K562 (cell line): ENCODE measurements around the gene OR8D4. TPM values are rescaled to one million over a fixed set of nuclear protein-coding genes. Genes with fewer than 3 reads are reported as not detected.

ENCODE experiments used
- ATAC-seq: fragments of 200-7000 bp; cut with Tn5 transposase; 3 replicates; pipeline ENCODE4 v1.9.1; 2020; ENCODE audit warnings: moderate library complexity
- BruUV-seq: library from RNA; stranded (reverse); fragments of 400-500 nt; replicated peaks from 2 replicates; lab custom pipeline; 2021; lab: Mats Ljungman, UMichigan
- CTCF ChIA-PET: fragments of 300-600 bp; formaldehyde crosslinking; extraction: SDS; loops from one replicate; lab custom pipeline; 2021; ENCODE audit warnings: low intra/inter-chr PET ratio; lab: Yijun Ruan, JAX
- POLR2A ChIA-PET: fragments of 300-600, 350-650 bp; sonication (Branson Sonifier 250); formaldehyde crosslinking; extraction: SDS; loops from one replicate; lab custom pipeline; 2021; ENCODE audit warnings: antibody characterized with exemption, inconsistent platforms; lab: Yijun Ruan, JAX
- DNase-seq, 4 experiments: peaks; one replicate each; pipeline versions ENCODE4 v3.0.0 to v3.0.0-alpha.2; 2011 to 2018; ENCODE audit warnings: low spot score in 3 of 4, mixed read lengths in 3 of 4; ENCODE audit errors: extremely low read depth in 1 of 4
- FAIRE-seq: peaks from 2 replicates; lab custom pipeline; 2011; peaks lifted over from hg19 to GRCh38; lab: Jason Lieb, UNC
- H2AFZ ChIP-seq: 2 replicates; pipeline ENCODE4 v1.6.0; 2011; ENCODE audit warnings: low read depth, low read length, control low read depth, inconsistent platforms
- H3K27ac ChIP-seq: fragments of 200-600 bp; 3 replicates; pipeline ENCODE4 v1.8.0; 2011; ENCODE audit warnings: low read depth, mild to moderate bottlenecking, control low read depth, inconsistent platforms, low read length, moderate library complexity, mixed read lengths; ENCODE audit errors: extremely low read depth
- H3K27me3 ChIP-seq, 2 experiments: fragments of 300-600 bp in 1 of 2; 2 replicates in 1 of 2; 3 replicates in 1 of 2; pipeline versions ENCODE4 v1.6.0 to v1.8.0; 2011; ENCODE audit warnings: inconsistent platforms in 2 of 2, low read length in 2 of 2, mild to moderate bottlenecking in 1 of 2, mixed read lengths in 1 of 2, moderate library complexity in 1 of 2; ENCODE audit not compliant: control insufficient read depth in 2 of 2, insufficient read depth in 2 of 2
- H3K36me3 ChIP-seq: fragments of 300-600 bp; 3 replicates; pipeline ENCODE4 v1.8.0; 2011; ENCODE audit warnings: mild to moderate bottlenecking, low read length, inconsistent platforms; ENCODE audit not compliant: control insufficient read depth, insufficient read depth
- H3K4me1 ChIP-seq, 2 experiments: fragments of 200-600 bp in 1 of 2; replicated peaks in 1 of 2; 2 replicates in 1 of 2; 3 replicates in 1 of 2; pipeline versions ENCODE4 v1.5.1 to v1.8.0; 2011; ENCODE audit warnings: inconsistent platforms in 2 of 2, low read length in 2 of 2, mild to moderate bottlenecking in 1 of 2, mixed read lengths in 1 of 2, moderate library complexity in 1 of 2; ENCODE audit not compliant: control insufficient read depth in 2 of 2, insufficient read depth in 2 of 2
- H3K4me2 ChIP-seq: 2 replicates; pipeline ENCODE4 v1.6.1; 2011; ENCODE audit warnings: low read length, control low read depth, inconsistent platforms, mixed read lengths; ENCODE audit not compliant: insufficient read depth
- H3K4me3 ChIP-seq: fragments of 200-600 bp; sonication (generic), shearing (Covaris generic); 2 replicates; pipeline ENCODE4 v1.5.1; 2016; ENCODE audit warnings: control low read depth, inconsistent platforms
- H3K79me2 ChIP-seq: fragments of 200-600 bp; 3 replicates; pipeline ENCODE4 v1.8.0; 2011; ENCODE audit warnings: low read length, inconsistent platforms; ENCODE audit not compliant: control insufficient read depth, insufficient read depth
- H3K9ac ChIP-seq, 2 experiments: 2 replicates each; pipeline versions ENCODE4 v1.6.0 to v1.6.1; 2011; ENCODE audit warnings: low read depth in 2 of 2, low read length in 2 of 2, control low read depth in 1 of 2, inconsistent platforms in 1 of 2, mild to moderate bottlenecking in 1 of 2, mixed read lengths in 1 of 2; ENCODE audit not compliant: insufficient read depth in 1 of 2
- H3K9me1 ChIP-seq: one replicate; pipeline ENCODE4 v1.6.0; 2011; ENCODE audit warnings: inconsistent platforms, mild to moderate bottlenecking, low read length, moderate library complexity; ENCODE audit not compliant: control insufficient read depth, insufficient read depth
- H3K9me3 ChIP-seq: replicated peaks from 2 replicates; pipeline ENCODE4 v1.5.1; 2011; ENCODE audit warnings: low read depth, low read length, inconsistent platforms; ENCODE audit not compliant: control insufficient read depth, insufficient read depth
- H4K20me1 ChIP-seq: replicated peaks from 2 replicates; pipeline ENCODE4 v1.6.1; 2011; ENCODE audit warnings: low read length, inconsistent platforms, mixed read lengths; ENCODE audit not compliant: control insufficient read depth, insufficient read depth
- RBM15 ChIP-seq: fragments of 200-400 bp; formaldehyde crosslinking; IDR thresholded peaks from 2 replicates; pipeline ENCODE4 v1.6.1; 2018; ENCODE audit warnings: mild to moderate bottlenecking, low read length, moderate library complexity; ENCODE audit not compliant: insufficient read depth
- RBM34 ChIP-seq: fragments of 200-400 bp; formaldehyde crosslinking; IDR thresholded peaks from 2 replicates; pipeline ENCODE4 v1.6.1; 2018; ENCODE audit warnings: low read length, borderline replicate concordance; ENCODE audit not compliant: insufficient read depth
- YBX1 ChIP-seq: fragments of 450-650 bp; IDR thresholded peaks from 2 replicates; pipeline ENCODE4 v1.7.1; 2016; ENCODE audit warnings: mild to moderate bottlenecking
- ZNF551 ChIP-seq: fragments of 250-450 bp; sonication (Bioruptor Pico); IDR thresholded peaks from 2 replicates; pipeline ENCODE4 v1.5.0; 2021; ENCODE audit warnings: mild to moderate bottlenecking, moderate library complexity
- WGBS: fragments of 100-300 bp; shearing (Covaris generic); methylation state at CpG from one replicate; pipeline ENCODE4 v1.1.6; 2016; ENCODE audit warnings: low coverage, mixed read lengths; ENCODE audit not compliant: insufficient coverage; ENCODE audit errors: missing lambda C conversion rate; 5-methylcytosine and 5-hydroxymethylcytosine counted together
- in situ Hi-C: fragments of 300-500 bp; cut with MboI; formaldehyde crosslinking; loops from 4 replicates; pipeline ENCODE4 v1.15.0; 2018; ENCODE audit warnings: inconsistent platforms, mixed read lengths
- intact Hi-C: fragments of 100-400 bp; cut with micrococcal nuclease; formaldehyde crosslinking; loops from 2 replicates; pipeline ENCODE4 v1.14.2; 2022
- polyA plus RNA-seq, 8 experiments: library from polyadenylated mRNA; depleted of rRNA in 4 of 8; stranded (reverse) in 5 of 8; unstranded in 3 of 8; fragments of >200 nt; fragmentation: Nextera tagmentation in 2 of 8; fragmentation: Illumina TruSeq in 1 of 8; extraction: Ambion mirVana in 2 of 8; extraction: Trizol in 1 of 8; gene quantifications; 2 replicates each; pipeline versions ENCODE4 v1.2.1 to v1.2.3, GENCODE V29; 2011 to 2014; ENCODE audit warnings: inconsistent platforms in 1 of 8, missing spikeins in 1 of 8
- total RNA-seq, 7 experiments: library from RNA; depleted of rRNA in 6 of 7; stranded (reverse); fragments of >200 nt in 6 of 7; fragmentation: Illumina TruSeq in 2 of 7; extraction: Trizol in 2 of 7; gene quantifications; 2 replicates each; pipeline versions ENCODE4 v1.2.1 to v1.2.3, GENCODE V29; 2011 to 2021; ENCODE audit warnings: low replicate concordance in 1 of 7
- TF ChIP-seq, protein P1 (sequence below): IDR thresholded peaks from 2 replicates; pipeline ENCODE4 v1.6.1; 2011; ENCODE audit not compliant: insufficient read length; ENCODE audit errors: extremely low read depth
- TF ChIP-seq, protein P2 (sequence below): fragments of 250-450 bp; sonication (Bioruptor Pico); IDR thresholded peaks from 2 replicates; pipeline ENCODE4 v1.4.0; 2020

The OR8D4 gene
- total and polyA plus RNA-seq, 9 of the 15 experiments (the other 6 are each of a cell fraction or from before 2014, with no cell fraction given): not detected

DNA sequence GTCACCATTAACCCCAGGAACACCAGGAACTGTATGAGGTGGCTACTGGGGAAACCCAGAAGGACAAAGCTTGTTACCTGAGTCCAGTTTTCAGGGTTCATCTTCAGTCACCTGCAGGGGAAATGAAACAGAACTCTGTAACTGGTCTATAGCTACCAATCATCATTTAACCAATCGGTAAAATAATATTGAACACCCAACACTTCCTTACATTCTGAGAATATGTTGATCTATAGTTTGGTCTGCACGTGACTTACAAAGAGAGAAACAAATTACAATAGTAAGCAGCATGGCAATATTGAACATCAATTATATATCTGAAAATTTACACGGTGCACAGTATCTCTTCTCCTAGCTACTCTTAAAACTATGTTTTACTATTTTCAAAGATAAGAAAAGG lies 41.8 kb downstream of the OR8D4 start, which contains the start of gene OR6T1:
Gene OR6T1, minus strand, starts transcription at position 101 of the 400 bp plus-strand sequence. Its CDS starts 0 bp downstream, at position 101.
- no peaks in the 10 kb centered on the region for H3K36me3 ChIP-seq
- in situ Hi-C loops (no loop called here), intact Hi-C loops (no loop called here)
- no peak within 1 kb of the TSS for H3K9ac ChIP-seq
- no peak for FAIRE-seq
- no peak for DNase-seq
- H2AFZ ChIP-seq: no peak within 1 kb of the TSS
- no peak within 1 kb of the TSS for H3K27ac ChIP-seq
- CTCF ChIA-PET: no interaction called here
- WGBS: 5% methylated on average over 3 of the region's 3 CpGs
- H4K20me1 ChIP-seq: no peaks in the 10 kb centered on the region
- H3K9me3 ChIP-seq: no peaks in the 10 kb centered on the region
- no peak for TF ChIP-seq YBX1
- H3K4me3 ChIP-seq: no peak within 1 kb of the TSS
- H3K9me1 ChIP-seq: no peaks in the 10 kb centered on the region
- H3K4me2 ChIP-seq: no peak within 1 kb of the TSS
- ATAC-seq: no peak
- H3K27me3 ChIP-seq: no peaks in the 10 kb centered on the region; a peak in 1 of 5 replicates
- no peaks in the 10 kb centered on the region for H3K79me2 ChIP-seq
- BruUV-seq: no TSS peak
- no peaks in the 10 kb centered on the region for H3K4me1 ChIP-seq
- POLR2A ChIA-PET: interaction anchor here (1.1 to 1.5 kb wide), 2 partner anchors 13 to 19 kb away, joined by 3 to 4 read pairs; no protein-coding TSS in a partner anchor

DNA sequence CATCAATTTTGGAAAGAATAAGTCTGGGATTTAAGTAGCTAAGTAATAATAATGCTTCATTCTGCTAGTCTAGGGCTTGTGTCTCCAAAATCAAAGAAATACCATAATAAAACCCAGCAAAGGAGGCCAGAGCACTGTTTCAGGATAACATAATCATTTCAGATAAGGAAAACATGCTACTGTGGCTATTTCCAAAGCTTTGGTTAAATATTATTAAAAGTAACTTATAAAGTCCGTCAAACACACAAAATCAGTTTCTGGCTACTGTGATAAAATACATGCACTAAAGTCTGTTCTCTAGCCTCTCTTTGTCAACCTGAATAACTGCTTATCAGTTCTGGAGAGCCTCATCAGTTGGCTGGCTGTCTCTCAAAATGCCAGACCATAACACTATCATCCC lies 43.2 kb downstream of the OR8D4 start:
- no peak overlapping the region for H3K4me2 ChIP-seq
- H3K9ac ChIP-seq: no peak overlapping the region
- no peaks in the 10 kb centered on the region; a peak in 1 of 5 replicates for H3K27me3 ChIP-seq
- ATAC-seq (no peak), DNase-seq (no peak), FAIRE-seq (no peak)
- ChIA-PET POLR2A (interaction anchor here (1.5 kb wide), 1 partner anchor 20 kb away, joined by 4 read pairs; no protein-coding TSS in a partner anchor), CTCF (no interaction called here)
- in situ Hi-C loops (no loop called here), intact Hi-C loops (no loop called here)
- no peaks in the 10 kb centered on the region for H4K20me1 ChIP-seq
- 0% methylated on average over 1 of the region's 1 CpG for WGBS
- no peaks in the 10 kb centered on the region for H3K79me2 ChIP-seq
- no peak overlapping the region for H3K4me3 ChIP-seq
- H3K36me3 ChIP-seq: no peaks in the 10 kb centered on the region
- no TSS peak for BruUV-seq
- no peak overlapping the region for H2AFZ ChIP-seq
- no peaks in the 10 kb centered on the region for H3K9me1 ChIP-seq
- TF ChIP-seq RBM15: no peak
- TF ChIP-seq, protein P1, sequence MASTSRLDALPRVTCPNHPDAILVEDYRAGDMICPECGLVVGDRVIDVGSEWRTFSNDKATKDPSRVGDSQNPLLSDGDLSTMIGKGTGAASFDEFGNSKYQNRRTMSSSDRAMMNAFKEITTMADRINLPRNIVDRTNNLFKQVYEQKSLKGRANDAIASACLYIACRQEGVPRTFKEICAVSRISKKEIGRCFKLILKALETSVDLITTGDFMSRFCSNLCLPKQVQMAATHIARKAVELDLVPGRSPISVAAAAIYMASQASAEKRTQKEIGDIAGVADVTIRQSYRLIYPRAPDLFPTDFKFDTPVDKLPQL: no peak
- TF ChIP-seq, protein P2, sequence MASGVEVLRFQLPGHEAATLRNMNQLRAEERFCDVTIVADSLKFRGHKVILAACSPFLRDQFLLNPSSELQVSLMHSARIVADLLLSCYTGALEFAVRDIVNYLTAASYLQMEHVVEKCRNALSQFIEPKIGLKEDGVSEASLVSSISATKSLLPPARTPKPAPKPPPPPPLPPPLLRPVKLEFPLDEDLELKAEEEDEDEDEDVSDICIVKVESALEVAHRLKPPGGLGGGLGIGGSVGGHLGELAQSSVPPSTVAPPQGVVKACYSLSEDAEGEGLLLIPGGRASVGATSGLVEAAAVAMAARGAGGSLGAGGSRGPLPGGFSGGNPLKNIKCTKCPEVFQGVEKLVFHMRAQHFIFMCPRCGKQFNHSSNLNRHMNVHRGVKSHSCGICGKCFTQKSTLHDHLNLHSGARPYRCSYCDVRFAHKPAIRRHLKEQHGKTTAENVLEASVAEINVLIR: no peak
- no peak for TF ChIP-seq RBM34
- TF ChIP-seq ZNF551: no peak
- no peak overlapping the region for H3K27ac ChIP-seq
- no peaks in the 10 kb centered on the region for H3K9me3 ChIP-seq
- H3K4me1 ChIP-seq: no peaks in the 10 kb centered on the region
